Activated T-cell treated with anti-CD3 and anti-CD28 coated beads for 4 hours (primary cell): ENCODE data around the gene PGD.
"Not testable (repeated sequence)": the region's sequence is repeated elsewhere in the genome, so short reads cannot be mapped to it uniquely, and the experiment has no call there.

ENCODE experiments used
- DNase-seq: peaks from one replicate; pipeline ENCODE4 v3.0.0-alpha.2; 2020

PGD gene

DNA sequence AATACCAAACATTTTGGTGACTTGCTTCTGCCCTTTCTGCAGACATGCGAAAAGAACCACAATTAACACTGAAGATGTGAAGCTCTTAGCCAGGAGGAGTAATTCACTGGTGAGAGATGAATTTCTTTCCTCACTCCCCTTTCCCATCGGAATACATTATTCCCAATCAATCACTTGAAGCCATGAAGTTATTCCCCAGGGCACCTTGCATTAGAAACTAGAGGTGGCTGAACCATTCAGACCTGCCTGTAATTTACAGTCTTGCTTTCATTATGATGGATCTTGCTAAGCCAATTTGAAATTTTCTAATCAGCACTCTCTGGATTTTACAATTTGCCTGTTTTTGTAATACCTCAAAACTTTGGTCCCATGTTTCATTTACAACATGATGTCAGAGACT lies 41.4 kb downstream of the PGD start:
- DNase-seq, result no peak

DNA sequence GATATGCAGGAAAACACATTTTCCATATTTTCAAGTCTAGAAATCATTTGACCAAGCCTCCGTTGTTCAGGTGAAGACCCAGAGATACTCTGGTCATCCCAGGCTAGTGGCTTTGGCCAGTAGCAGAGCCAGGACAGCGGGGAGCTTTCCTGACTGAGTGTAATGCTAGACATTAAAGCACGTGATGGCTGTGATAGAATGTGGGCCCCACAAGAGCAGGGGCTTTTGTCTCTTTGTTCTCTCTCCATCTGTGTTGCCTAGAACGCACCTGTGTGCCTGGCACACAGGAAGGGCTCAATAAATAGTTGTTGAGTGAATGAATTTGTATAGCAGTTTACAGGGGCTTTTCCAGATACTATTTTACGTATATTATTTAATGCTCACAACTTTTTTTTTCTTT lies 41.9 kb downstream of the PGD start:
- no peak for DNase-seq

DNA sequence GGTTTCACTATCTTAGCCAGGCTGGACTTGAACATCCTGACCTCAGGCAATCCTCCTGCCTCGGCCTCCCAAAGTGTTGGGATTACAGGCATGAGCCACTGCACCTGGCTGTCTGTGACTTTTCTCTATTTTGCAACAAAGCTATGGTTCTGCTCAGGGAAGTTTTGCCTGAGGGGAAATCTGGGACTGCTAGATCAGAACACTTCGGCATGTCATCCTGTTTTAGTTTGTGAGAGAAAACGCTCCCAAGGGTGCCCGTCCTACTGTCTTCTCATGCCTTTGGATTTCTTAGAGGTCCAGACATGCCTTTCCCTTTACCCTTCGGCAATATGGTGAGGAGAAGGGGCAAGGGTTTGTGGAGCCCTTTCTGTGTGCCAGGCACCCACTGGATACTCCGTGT lies 45.4 kb downstream of the PGD start:
- DNase-seq, result no peak

DNA sequence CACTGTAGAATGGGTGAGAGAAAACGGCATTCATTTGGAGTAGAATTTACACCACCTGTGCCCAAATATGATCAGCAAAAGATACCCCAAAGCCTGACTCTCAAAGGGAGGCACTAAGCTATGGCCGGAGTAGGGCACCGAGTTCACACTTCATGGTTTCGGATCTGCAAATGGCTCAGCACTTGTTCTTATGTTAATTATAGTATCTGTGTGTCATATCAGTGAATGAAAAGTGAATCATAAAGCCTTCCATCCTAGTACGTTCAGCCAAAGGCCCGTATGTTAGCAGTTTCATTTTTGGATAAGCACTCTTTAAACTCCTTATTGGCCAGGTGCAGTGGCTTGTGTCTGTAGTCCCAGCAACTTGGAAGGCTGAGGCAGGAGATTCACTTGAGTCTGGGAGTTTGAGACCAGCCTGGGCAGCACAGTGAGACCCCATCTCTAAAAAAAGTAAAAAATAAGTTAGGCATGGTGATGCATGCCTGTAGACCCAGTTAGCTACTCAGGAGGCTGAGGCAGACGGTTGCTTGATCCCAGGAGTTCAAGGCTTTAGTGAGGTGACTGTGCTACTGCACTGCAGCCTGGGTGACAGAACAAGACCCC lies 46.0 kb downstream of the PGD start:
- no peak for DNase-seq

DNA sequence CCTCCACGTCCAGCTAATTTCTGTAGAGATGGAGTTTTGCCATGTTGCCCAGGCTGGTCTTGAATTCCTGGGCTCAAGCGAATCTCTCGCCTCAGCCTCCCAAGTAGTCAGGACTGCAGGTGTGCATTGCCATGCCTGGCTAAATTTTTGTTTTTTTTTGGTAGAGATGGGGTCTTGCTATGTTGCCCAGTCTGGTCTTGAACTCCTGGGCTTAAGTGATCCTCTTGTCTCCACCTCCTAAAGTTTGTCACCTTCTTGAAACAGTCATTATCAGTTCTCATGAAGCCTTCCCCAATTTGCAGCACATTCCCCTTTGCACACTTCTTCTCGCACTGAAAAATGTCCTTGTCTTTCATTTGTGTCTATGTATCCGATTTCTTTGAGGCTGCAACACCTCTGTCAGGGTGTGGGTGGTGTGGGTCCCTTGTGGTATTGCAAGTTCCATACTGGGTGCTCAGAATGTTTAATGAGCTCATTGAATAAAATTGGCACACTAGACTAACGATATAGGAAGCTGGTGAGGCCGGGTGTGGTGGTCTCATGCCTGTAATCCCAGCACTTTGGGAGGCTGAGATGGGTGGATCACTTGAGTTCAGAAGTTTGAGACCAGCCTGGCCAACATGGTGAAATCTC lies 48.0 kb downstream of the PGD start:
- no peak for DNase-seq

DNA sequence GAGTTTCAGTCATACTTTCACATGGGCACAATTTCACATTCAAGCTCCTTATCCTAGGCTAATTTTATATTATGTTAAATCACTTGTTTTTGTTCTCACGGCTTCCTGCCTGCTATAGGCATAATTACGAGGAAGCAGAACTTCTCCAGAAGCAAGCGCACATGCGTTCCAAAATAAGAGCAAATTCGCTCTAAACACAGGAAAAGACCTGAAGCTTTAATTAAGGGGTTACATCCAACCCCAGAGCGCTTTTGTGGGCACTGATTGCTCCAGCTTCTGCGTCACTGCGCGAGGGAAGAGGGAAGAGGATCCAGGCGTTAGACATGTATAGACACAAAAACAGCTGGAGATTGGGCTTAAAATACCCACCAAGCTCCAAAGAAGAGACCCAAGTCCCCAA lies 50.9 kb downstream of the PGD start, which contains the start of gene CORT:
Gene CORT (plus strand): TSS at position 281 of the 400 bp plus-strand sequence. CDS start 193 bp downstream, outside the sequence.
- DNase-seq, result no peak

DNA sequence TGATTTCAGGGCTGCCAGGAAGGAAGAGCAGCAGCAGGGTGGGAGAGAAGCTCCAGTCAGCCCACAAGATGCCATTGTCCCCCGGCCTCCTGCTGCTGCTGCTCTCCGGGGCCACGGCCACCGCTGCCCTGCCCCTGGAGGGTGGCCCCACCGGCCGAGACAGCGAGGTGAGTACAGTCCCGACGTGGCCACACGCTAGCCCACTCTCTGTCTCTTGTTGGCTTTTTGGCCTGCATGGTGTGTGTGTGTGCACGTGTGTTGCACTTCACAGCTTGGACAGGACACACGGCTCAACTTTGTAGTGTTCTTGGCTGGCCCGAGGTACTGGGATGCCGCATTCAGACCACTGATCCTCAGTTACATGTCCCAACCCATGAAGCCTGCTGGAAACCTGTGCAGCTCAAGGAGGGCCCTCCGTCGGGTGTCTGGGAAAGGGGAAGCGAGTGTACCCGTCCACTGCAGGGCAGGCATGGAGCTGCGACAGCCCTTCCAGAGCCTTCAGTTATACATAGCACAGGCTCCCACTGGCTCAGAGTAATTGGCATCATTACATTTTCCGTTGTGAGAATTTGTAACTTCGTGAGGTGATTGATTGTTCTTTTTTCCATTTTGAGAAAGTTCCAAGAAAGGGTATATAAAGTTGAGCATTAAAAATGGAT lies 51.4 kb downstream of the PGD start:
- DNase-seq, result no peak

DNA sequence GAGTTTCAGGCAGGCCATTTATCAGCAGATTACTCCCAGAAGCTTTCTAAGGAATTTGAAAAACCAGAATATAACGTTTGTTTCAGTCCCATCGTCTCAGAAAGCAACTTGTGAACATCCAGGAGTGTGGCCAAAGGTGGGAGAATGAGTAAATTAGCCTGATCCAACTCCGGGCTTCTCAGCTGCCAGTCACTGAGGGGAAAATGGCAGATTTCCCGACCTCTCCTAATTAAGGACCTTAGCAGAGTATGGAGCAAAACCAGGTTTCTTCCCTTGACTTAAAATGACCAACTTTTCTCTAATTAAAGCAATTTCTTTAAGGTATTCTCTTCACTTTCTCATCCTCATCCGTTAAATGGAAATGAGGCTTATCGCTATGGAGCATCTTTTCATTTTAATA lies 52.0 kb downstream of the PGD start:
- DNase-seq, result no peak

DNA sequence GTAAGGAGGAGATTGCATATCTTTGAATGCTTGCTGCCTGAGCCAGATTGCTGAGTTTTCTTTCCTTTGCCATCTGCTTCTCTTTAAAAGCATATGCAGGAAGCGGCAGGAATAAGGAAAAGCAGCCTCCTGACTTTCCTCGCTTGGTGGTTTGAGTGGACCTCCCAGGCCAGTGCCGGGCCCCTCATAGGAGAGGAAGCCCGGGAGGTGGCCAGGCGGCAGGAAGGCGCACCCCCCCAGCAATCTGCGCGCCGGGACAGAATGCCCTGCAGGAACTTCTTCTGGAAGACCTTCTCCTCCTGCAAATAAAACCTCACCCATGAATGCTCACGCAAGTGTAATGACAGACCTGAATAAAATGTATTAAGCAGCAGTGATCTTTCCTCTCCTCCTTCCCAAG lies 52.4 kb downstream of the PGD start:
- no peak for DNase-seq

DNA sequence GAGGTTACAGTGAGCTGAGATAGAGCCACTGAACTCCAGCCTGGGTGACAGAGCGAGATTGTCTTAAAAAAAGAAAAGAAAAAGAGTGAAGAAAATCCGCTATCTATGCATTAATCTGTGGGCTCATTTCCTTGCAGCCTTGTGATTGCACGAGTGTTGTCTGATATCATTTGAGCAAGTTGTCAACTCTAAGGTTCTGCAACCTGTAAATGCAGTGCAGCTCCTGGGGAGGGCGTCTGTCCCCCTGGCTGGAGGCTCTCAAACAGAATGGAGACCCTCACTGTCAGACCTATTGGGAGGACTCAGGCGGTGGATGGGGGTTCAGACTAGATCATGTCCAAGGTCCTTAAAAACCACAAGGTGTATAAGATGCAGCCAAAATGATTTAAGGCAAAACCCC lies 57.2 kb downstream of the PGD start:
- DNase-seq, result no peak

DNA sequence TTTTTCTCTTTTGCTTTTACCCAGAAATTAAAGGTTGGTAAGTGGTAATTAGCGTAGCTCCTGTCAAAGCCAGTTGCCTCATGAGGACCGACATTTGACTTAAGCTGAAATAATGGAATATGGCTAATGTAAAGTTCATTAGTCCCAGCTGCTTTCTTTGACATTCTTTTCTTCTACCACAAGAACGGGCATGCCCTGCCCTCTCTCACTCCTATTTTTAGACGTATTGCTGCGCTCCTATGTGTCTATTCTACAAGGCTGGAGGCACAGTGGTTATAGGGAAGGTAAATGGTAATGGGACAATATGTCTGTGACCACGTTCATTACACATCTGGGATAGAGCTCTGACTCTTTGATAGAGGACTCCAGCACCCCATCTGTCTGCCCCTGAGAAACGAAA lies 57.8 kb downstream of the PGD start:
- no peak for DNase-seq

DNA sequence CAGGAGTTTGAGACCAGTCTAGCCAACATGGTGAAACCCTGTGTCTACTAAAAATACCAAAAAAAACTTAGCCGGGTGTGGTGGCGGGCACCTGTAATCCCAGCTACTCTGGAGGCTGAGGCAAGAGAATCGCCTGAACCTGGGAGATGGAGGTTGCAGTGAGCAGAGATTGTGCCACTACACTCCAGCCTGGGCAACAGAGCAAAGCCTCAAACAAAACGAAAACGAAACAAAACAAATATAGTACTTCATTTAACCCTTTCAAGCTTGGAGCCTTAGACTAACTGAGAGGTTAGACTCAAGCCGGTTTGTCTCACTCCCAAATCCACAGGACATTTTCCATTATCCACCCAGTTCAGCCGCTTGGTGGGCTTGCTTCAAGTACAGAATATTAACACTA lies 58.6 kb downstream of the PGD start:
- DNase-seq, result not testable (repeated sequence)

DNA sequence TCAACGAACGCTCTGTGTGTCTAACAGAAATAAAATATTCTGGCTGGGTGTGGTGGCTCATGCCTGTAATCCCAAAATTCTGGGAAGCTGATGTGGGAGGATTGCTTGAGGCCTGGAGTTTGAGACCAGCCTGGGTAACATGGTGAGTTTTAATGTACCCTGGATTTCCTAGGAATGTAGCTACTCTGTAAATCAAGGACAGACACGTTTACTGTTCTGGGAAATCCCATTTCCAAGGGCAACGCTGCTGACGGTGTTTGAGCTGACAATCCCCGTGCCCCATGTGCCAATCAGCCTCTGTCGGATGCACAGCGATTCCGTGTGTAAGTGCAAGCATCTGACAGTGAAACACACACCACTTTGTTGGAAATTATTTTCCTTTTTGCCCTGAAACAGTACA lies 59.0 kb downstream of the PGD start:
- no peak for DNase-seq

DNA sequence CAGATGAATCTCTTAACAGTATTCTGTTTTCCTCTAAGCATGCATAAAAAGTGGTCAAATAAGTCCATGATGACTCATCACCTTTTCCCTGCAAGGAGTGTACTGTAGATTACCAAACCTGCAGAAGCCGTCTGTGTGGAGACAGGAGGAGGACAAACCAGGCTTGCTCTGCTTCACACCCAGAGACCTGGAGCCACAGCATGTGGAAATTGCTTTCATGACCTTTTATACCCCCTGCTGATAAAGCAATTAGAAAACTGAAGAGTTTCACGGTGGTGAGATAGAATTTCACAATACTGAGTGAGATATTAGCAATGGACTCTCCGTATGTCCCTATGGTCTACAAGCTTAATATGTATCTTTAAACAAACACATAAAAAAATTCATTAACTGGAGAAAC lies 60.3 kb downstream of the PGD start:
- DNase-seq, result no peak

DNA sequence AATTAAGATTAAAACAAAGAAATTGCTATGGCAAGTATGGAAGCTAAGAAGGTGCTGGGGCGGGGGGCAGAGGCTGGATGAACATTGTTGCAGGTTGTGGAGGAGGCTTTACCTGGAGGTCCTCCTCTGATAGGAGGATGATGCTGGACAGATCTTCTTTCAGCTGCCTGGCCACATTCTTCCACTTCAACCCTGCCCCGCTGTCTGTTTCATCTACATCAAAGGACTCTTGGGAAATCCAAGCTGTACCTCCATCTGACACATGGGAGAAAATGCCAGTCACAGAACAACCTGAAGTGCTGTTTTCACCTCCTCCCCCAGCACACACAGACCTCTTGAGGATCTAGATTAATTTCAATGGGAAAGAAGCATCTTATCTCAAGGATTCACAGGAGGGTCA lies 68.2 kb downstream of the PGD start:
- DNase-seq, result no peak

DNA sequence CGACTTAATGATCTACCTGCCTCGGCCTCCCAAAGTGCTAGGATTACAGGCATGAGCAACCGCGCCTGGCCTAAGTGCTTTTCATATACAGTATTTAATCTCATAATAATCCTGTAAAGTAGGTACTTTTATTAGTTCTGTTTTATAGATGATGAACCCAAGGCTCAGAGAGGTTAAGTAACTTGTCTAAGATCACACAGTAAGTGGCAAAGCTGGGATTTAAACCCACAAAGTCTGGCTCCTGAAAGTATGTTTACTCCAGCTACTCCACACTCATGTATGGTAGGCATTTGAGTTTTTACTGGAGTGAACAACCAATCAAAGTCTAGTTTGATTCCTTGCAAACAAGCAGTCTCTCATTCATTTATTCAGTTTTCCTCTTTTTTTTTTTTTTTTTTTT lies 71.2 kb downstream of the PGD start:
- no peak for DNase-seq
